H9 (cell line): ENCODE measurements around the gene CARD8. TPM values are rescaled to one million over a fixed set of nuclear protein-coding genes. Genes with fewer than 3 reads are reported as not detected.

Experiments used
- DNase-seq: peaks from one replicate; pipeline ENCODE4 v3.0.0-alpha.2; 2017
- H2AFZ ChIP-seq: one replicate; pipeline ENCODE4 v1.6.1; 2013; ENCODE audit warnings: mild to moderate bottlenecking, low read length, control low read depth, moderate library complexity
- H2AK5ac ChIP-seq: 2 replicates; pipeline ENCODE4 v1.6.1; 2013; ENCODE audit warnings: low read length, control low read depth, mixed read lengths; ENCODE audit not compliant: insufficient read length
- H2BK120ac ChIP-seq: one replicate; pipeline ENCODE4 v1.6.1; 2013; ENCODE audit warnings: low read depth, mild to moderate bottlenecking, low read length, control low read depth, inconsistent platforms; ENCODE audit not compliant: poor library complexity, severe bottlenecking
- H2BK12ac ChIP-seq: 2 replicates; pipeline ENCODE4 v1.6.1; 2013; ENCODE audit warnings: low read length, control low read depth, mixed read lengths, low read depth; ENCODE audit not compliant: insufficient read length
- H2BK15ac ChIP-seq: 2 replicates; pipeline ENCODE4 v1.6.1; 2013; ENCODE audit warnings: low read depth, low read length, control low read depth
- H2BK20ac ChIP-seq: one replicate; pipeline ENCODE4 v1.6.1; 2013; ENCODE audit warnings: low read depth, mild to moderate bottlenecking, low read length, control low read depth, inconsistent platforms; ENCODE audit not compliant: poor library complexity, severe bottlenecking
- H2BK5ac ChIP-seq: 2 replicates; pipeline ENCODE4 v1.6.1; 2013; ENCODE audit warnings: low read length, control low read depth, mixed read lengths; ENCODE audit not compliant: insufficient read length
- H3K14ac ChIP-seq: 2 replicates; pipeline ENCODE4 v1.6.1; 2013; ENCODE audit warnings: low read length, control low read depth; ENCODE audit not compliant: insufficient read depth
- H3K18ac ChIP-seq: 2 replicates; pipeline ENCODE4 v1.6.1; 2013; ENCODE audit warnings: low read depth, mild to moderate bottlenecking, mixed read lengths, low read length, control low read depth; ENCODE audit not compliant: insufficient read length
- H3K23ac ChIP-seq: 2 replicates; pipeline ENCODE4 v1.6.1; 2013; ENCODE audit warnings: low read length, control low read depth, mixed read lengths, low read depth; ENCODE audit not compliant: insufficient read length
- H3K23me2 ChIP-seq: 2 replicates; pipeline ENCODE4 v1.6.1; 2013; ENCODE audit warnings: low read depth, mild to moderate bottlenecking, mixed read lengths, low read length, control low read depth; ENCODE audit not compliant: insufficient read length, poor library complexity, severe bottlenecking
- H3K27ac ChIP-seq: 2 replicates; pipeline ENCODE4 v1.5.1; 2013; ENCODE audit warnings: low read length, control low read depth, mixed read lengths, low read depth; ENCODE audit not compliant: insufficient read length
- H3K27me3 ChIP-seq: 2 replicates; pipeline ENCODE4 v1.6.1; 2013; ENCODE audit warnings: low read length, control low read depth, inconsistent platforms; ENCODE audit not compliant: insufficient read depth
- H3K4ac ChIP-seq: 2 replicates; pipeline ENCODE4 v1.6.1; 2013; ENCODE audit warnings: low read depth, mild to moderate bottlenecking, control low read depth, inconsistent platforms, low read length, moderate library complexity
- H3K4me1 ChIP-seq: 2 replicates; pipeline ENCODE4 v1.6.1; 2013; ENCODE audit warnings: low read length, control low read depth, inconsistent platforms; ENCODE audit not compliant: insufficient read depth
- H3K4me2 ChIP-seq: 2 replicates; pipeline ENCODE4 v1.6.1; 2013; ENCODE audit warnings: low read length, control low read depth, mixed read lengths; ENCODE audit not compliant: insufficient read length, insufficient read depth
- H3K56ac ChIP-seq: 2 replicates; pipeline ENCODE4 v1.6.1; 2013; ENCODE audit warnings: low read depth, mild to moderate bottlenecking, mixed read lengths, low read length, control low read depth; ENCODE audit not compliant: insufficient read length
- H3K79me1 ChIP-seq: 2 replicates; pipeline ENCODE4 v1.6.1; 2013; ENCODE audit warnings: low read depth, mild to moderate bottlenecking, moderate library complexity, low read length, control low read depth, inconsistent platforms; ENCODE audit not compliant: insufficient read depth, poor library complexity, severe bottlenecking
- H3K79me2 ChIP-seq: 2 replicates; pipeline ENCODE4 v1.6.1; 2013; ENCODE audit warnings: low read length, control low read depth, inconsistent platforms; ENCODE audit not compliant: insufficient read depth
- H3K9ac ChIP-seq: 2 replicates; pipeline ENCODE4 v1.6.1; 2013; ENCODE audit warnings: low read length, control low read depth, mixed read lengths; ENCODE audit not compliant: insufficient read length; ENCODE audit errors: extremely low read depth
- H3K9me3 ChIP-seq: one replicate; pipeline ENCODE4 v1.6.1; 2013; ENCODE audit warnings: low read depth, low read length, inconsistent platforms; ENCODE audit not compliant: control insufficient read depth
- H3T11ph ChIP-seq: one replicate; pipeline ENCODE4 v1.6.1; 2013; ENCODE audit warnings: mild to moderate bottlenecking, low read length, control low read depth, inconsistent platforms
- H4K20me1 ChIP-seq: one replicate; pipeline ENCODE4 v1.6.1; 2013; ENCODE audit not compliant: control insufficient read depth, insufficient read length, insufficient read depth
- H4K5ac ChIP-seq: 2 replicates; pipeline ENCODE4 v1.6.1; 2013; ENCODE audit warnings: low read depth, mild to moderate bottlenecking, mixed read lengths, low read length, control low read depth; ENCODE audit not compliant: insufficient read length
- H4K8ac ChIP-seq: replicated peaks from 2 replicates; pipeline ENCODE4 v1.6.1; 2013; ENCODE audit warnings: low read length, control low read depth, mixed read lengths, low read depth; ENCODE audit not compliant: insufficient read length
- H4K91ac ChIP-seq: 2 replicates; pipeline ENCODE4 v1.6.1; 2013; ENCODE audit warnings: low read depth, mild to moderate bottlenecking, moderate library complexity, mixed read lengths, low read length, control low read depth; ENCODE audit not compliant: insufficient read length
- H3K27ac Mint-ChIP-seq, 3 experiments: 2 replicates in 2 of 3; 3 replicates in 1 of 3; pipeline ENCODE4 v1.8.0; 2020 to 2021; ENCODE audit warnings: mixed read lengths in 3 of 3, mild to moderate bottlenecking in 1 of 3, moderate library complexity in 1 of 3
- H3K27me3 Mint-ChIP-seq: 2 replicates; pipeline ENCODE4 v1.8.0; 2021; ENCODE audit warnings: low read depth, mild to moderate bottlenecking, moderate library complexity, mixed read lengths
- H3K36me3 Mint-ChIP-seq, 3 experiments: 2 replicates in 2 of 3; 3 replicates in 1 of 3; pipeline ENCODE4 v1.8.0; 2020 to 2021; ENCODE audit warnings: low read depth in 3 of 3, mixed read lengths in 3 of 3; ENCODE audit not compliant: insufficient read depth in 1 of 3
- H3K4me1 Mint-ChIP-seq, 2 experiments: 2 replicates each; pipeline ENCODE4 v1.8.0; 2020; ENCODE audit warnings: mixed read lengths in 2 of 2
- H3K4me3 Mint-ChIP-seq, 2 experiments: 2 replicates in 1 of 2; 3 replicates in 1 of 2; pipeline ENCODE4 v1.8.0; 2020 to 2021; ENCODE audit warnings: mild to moderate bottlenecking in 2 of 2, mixed read lengths in 2 of 2, moderate library complexity in 1 of 2
- H3K9me3 Mint-ChIP-seq, 2 experiments: 2 replicates in 1 of 2; 3 replicates in 1 of 2; pipeline ENCODE4 v1.8.0; 2020; ENCODE audit warnings: mild to moderate bottlenecking in 2 of 2, mixed read lengths in 2 of 2, moderate library complexity in 1 of 2
- CTCF ChIP-seq: fragments of 200-600 bp; sonication (generic); conservative IDR thresholded peaks from 3 replicates; pipeline ENCODE4 v1.8.0; 2021; ENCODE audit warnings: antibody characterized with exemption, mild to moderate bottlenecking
- WGBS: extraction: QIAGEN DNeasy Blood & Tissue Kit; methylation state at CpG from one replicate; pipeline ENCODE4 v1.1.7; 2013; ENCODE audit warnings: missing lambda C conversion rate, low lambda C conversion rate, mixed read lengths; ENCODE audit not compliant: insufficient read length; ENCODE audit errors: extremely low coverage; 5-methylcytosine and 5-hydroxymethylcytosine counted together
- total RNA-seq: library from RNA; stranded (reverse); gene quantifications from 2 replicates; pipeline ENCODE4 v1.2.1, GENCODE V29; 2021

Gene CARD8
- total RNA-seq, 1 experiment from 2014 or later = 21.0 TPM

- peaks cover 42 to 60% (median 57%) of the 10 kb centered on the region in 3 experiments for H3K36me3 Mint-ChIP-seq
- Histone ChIP-seq H2BK12ac (no peak overlapping the region), H2BK15ac (no peak overlapping the region), H3K79me2 (no peaks in the 10 kb centered on the region), H4K8ac (no peak overlapping the region), H4K5ac (no peak overlapping the region), H3K56ac (no peak overlapping the region), H3K79me1 (no peaks in the 10 kb centered on the region), H3K4me1 (no peaks in the 10 kb centered on the region; the same call in 1 of the 2 replicates), H3K23me2 (peaks cover 6% of the 10 kb centered on the region), H3K9me3 (peaks cover 7% of the 10 kb centered on the region), H2BK120ac (no peak overlapping the region), H3K27me3 (no peaks in the 10 kb centered on the region), H2AFZ (no peak overlapping the region), H3K18ac (no peak overlapping the region), H3K14ac (no peak overlapping the region), H3K27ac (no peak overlapping the region), H3K9ac (no peak overlapping the region), H4K91ac (no peak overlapping the region), H2BK5ac (no peak overlapping the region), H3T11ph (no peak overlapping the region), H2BK20ac (no peak overlapping the region), H4K20me1 (no peaks in the 10 kb centered on the region), H3K23ac (no peak overlapping the region), H3K4ac (no peak overlapping the region), H2AK5ac (no peak overlapping the region), H3K4me2 (no peak overlapping the region)
- no CpG with 5 or more reads among the region's 3 CpGs for WGBS
- H3K27me3 Mint-ChIP-seq = no peaks in the 10 kb centered on the region
- TF ChIP-seq CTCF = no peak
- H3K4me3 Mint-ChIP-seq = no peak overlapping the region
- DNase-seq = no peak
- peaks cover 11 to 13% of the 10 kb centered on the region in 2 experiments for H3K4me1 Mint-ChIP-seq
- peaks cover 0 to 6% of the 10 kb centered on the region in 2 experiments; a peak in 2 of 5 replicates for H3K9me3 Mint-ChIP-seq
- H3K27ac Mint-ChIP-seq = no peak overlapping the region; a peak in 1 of 7 replicates
These were observed 32.0 kb upstream of the CARD8 start for GRCh38 chr19:48287748-48288147.
